Measurements from ENCODE around the gene TRIM15. TPM values are rescaled to one million over a fixed set of nuclear protein-coding genes. Genes with fewer than 3 reads are reported as not detected.

Gene TRIM15
- total RNA-seq, 1 donor from 2014 or later, result not detected

Other genes with a start within 250 kb of the TRIM15 start
- gene HLA-A, start 221.0 kb upstream of the TRIM15 start, total RNA-seq, result 526 TPM
- 21.1 TPM for gene POLR1H, start 102.3 kb upstream of the TRIM15 start, total RNA-seq
- 41.1 TPM for gene PPP1R11, start 96.3 kb upstream of the TRIM15 start, total RNA-seq
- not detected for gene RNF39, start 87.8 kb upstream of the TRIM15 start, total RNA-seq
- not detected for gene TRIM31, start 50.5 kb upstream of the TRIM15 start, total RNA-seq
- not detected for gene TRIM40, start 27.4 kb upstream of the TRIM15 start, total RNA-seq
- not detected for gene TRIM10, start 2.3 kb upstream of the TRIM15 start, total RNA-seq
- 32.1 TPM for gene TRIM26, start 49.9 kb downstream of the TRIM15 start, total RNA-seq
- gene TRIM39, start 163.4 kb downstream of the TRIM15 start, total RNA-seq, result 10.4 TPM
- 22.8 TPM for gene RPP21, start 181.6 kb downstream of the TRIM15 start, total RNA-seq